ENCODE results near the gene RAD1.

The RAD1 gene

DNA sequence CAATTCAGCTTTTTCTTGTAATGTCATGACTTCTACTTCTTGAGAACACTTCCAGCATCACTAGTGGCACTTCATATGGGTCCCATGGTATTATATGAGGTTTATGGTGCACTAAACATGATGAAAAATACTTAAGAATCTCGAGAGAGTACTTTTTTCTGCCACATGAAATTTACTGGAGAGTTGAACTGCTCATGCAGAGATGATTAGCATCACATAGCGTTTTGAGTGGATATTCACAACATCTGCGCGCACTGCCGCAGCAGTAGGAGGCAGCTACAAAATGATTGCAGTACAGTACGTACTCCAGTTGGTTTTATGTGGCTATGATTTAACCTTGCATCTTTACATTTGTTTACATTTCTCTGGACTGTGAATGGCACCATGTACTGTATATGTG lies 14.7 kb downstream of the RAD1 start:
- in situ Hi-C loops (cut with HindIII; ENCODE audit: low sequenced_read_pairs), result no loop called here
- no peak overlapping the region for H3K4me3 ChIP-seq (ENCODE audit: low read depth, low read length)
- TF ChIP-seq, protein P1, sequence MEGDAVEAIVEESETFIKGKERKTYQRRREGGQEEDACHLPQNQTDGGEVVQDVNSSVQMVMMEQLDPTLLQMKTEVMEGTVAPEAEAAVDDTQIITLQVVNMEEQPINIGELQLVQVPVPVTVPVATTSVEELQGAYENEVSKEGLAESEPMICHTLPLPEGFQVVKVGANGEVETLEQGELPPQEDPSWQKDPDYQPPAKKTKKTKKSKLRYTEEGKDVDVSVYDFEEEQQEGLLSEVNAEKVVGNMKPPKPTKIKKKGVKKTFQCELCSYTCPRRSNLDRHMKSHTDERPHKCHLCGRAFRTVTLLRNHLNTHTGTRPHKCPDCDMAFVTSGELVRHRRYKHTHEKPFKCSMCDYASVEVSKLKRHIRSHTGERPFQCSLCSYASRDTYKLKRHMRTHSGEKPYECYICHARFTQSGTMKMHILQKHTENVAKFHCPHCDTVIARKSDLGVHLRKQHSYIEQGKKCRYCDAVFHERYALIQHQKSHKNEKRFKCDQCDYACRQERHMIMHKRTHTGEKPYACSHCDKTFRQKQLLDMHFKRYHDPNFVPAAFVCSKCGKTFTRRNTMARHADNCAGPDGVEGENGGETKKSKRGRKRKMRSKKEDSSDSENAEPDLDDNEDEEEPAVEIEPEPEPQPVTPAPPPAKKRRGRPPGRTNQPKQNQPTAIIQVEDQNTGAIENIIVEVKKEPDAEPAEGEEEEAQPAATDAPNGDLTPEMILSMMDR (IDR thresholded peaks at IDR 0.05; ENCODE audit: low read depth, low read length, missing control alignments), result no peak
- no peak for DNase-seq (ENCODE audit: low read depth)

DNA sequence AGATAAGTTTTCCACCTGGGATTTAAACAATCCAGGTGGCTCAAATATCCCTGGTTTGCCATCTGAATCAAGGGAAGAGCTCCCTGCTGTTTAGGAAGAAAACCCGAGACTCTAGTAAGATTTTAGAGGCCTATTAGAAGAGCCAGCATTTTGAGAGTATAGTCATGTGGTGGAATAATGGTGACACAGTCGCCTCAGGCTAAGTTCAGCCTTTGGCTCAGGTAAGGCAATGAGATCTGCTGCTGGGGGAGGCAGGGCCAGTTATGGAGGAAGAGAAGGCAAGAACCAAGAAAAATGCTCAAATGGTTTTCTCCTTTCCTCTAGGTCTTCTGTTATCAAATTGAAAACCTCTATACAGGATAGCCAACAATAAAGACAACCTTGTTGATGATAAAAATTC lies 16.2 kb downstream of the RAD1 start:
- no peak for DNase-seq (ENCODE audit: low read depth)
- in situ Hi-C loops (cut with HindIII; ENCODE audit: low sequenced_read_pairs), result loop anchor here (25.0 kb wide), 1 partner anchor 412 kb away; no protein-coding TSS in a partner anchor

DNA sequence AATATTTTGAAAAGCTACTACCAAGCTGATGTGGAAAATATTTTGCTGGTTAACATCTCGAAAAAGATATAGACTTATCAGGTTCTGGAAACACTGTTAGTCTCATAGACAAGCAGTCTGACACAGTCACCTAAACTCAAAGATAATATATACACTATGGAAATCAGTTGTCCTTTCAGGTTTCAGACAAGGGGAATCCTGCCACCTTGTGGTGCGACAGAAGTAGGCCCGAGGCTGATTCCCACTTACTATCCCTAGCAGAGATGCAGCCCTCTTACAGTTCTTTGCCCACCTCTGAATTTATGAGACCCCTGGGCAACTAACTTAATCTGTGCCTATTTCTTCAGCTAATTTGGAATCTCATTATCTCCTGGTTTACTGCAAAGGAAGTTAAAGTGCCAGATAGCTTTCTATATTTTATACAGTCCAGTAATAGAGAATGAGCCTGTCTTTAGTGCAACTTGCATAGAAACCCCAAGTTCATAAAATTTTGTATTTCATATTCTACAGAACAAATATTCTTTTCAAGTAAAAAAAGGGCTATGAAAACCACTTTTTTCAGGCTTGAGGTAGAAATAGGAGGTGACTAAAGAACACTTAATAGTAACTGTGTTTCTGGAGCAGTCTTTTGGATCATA lies 16.9 kb downstream of the RAD1 start:
- peak; percentile 65 for DNase-seq (ENCODE audit: low read depth)
- TF ChIP-seq, protein P1 (IDR thresholded peaks at IDR 0.05; ENCODE audit: low read depth, low read length, missing control alignments), result peak; percentile 91
- in situ Hi-C loops (cut with HindIII; ENCODE audit: low sequenced_read_pairs), result loop anchor here (25.0 kb wide), 1 partner anchor 411 kb away; no protein-coding TSS in a partner anchor
- no peak overlapping the region for H3K4me3 ChIP-seq (ENCODE audit: low read depth, low read length)

More for the DNA sequence above, 16.2 kb downstream of the RAD1 start:
- TF ChIP-seq, protein P1 (IDR thresholded peaks at IDR 0.05; ENCODE audit: low read depth, low read length, missing control alignments), result no peak
- H3K4me3 ChIP-seq (ENCODE audit: low read depth, low read length), result no peak overlapping the region

DNA sequence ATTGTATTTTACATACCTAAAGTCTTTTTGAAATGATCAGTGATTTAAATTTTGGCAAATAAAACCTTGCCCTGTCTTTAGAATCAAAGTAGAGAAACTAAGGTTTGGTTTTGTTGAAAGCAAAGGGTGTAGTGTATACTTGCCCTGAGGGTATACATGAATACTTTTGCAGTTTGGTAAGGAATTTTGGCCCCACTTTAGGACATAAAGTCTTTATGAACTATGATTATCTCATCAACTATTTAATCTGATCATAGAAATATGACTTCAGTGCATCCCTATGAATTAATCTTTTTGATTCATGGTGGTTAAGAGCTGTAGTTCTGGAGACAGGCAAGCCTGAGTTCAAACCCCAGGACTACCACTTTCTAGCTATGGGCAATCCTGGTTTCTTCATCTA lies 17.7 kb downstream of the RAD1 start:
- in situ Hi-C loops (cut with HindIII; ENCODE audit: low sequenced_read_pairs), result loop anchor here (25.0 kb wide), 1 partner anchor 410 kb away; no protein-coding TSS in a partner anchor
- no peak for DNase-seq (ENCODE audit: low read depth)
- TF ChIP-seq, protein P1 (IDR thresholded peaks at IDR 0.05; ENCODE audit: low read depth, low read length, missing control alignments), result no peak
- H3K4me3 ChIP-seq (ENCODE audit: low read depth, low read length), result no peak overlapping the region

DNA sequence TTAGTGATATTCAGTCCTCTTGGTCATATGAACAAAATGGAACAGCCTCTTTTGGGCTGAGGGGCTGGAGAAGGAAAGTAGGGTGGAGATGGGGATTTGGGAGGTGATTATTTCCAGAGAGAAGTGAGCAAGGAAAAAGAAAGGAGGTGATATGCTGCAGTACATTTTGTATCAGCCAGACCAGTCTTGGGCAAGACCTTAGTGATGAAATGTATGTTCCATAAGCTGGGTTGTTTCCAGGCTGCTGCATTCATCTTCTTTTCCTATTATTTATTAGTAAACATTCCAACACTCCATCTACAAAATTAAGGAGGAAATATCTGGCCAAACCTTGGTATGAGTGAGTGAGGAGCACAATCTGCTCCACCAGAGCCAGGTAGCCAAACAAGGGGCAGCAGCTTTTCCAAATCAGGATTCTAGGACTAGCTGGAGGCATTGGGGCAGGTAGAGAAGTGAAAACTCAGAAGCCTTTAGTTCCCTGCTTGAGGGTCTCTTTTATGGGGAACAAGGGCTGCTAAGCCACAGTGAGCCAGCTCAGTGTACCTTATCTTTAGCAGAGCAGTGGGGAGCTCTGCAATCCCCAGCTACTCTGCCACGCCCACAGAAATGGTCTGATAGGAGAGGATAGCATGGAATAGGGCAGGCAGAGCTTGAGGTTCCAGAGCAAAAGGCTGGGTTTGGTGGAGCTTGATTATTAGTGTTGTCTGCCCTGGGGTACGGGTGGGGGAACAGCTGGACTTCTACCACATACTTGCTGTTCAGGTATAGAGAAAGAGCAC lies 19.5 kb downstream of the RAD1 start:
- no peak for DNase-seq (ENCODE audit: low read depth)
- TF ChIP-seq, protein P1 (IDR thresholded peaks at IDR 0.05; ENCODE audit: low read depth, low read length, missing control alignments), result no peak
- no peak overlapping the region for H3K4me3 ChIP-seq (ENCODE audit: low read depth, low read length)
- in situ Hi-C loops (cut with HindIII; ENCODE audit: low sequenced_read_pairs), result loop anchor here (25.0 kb wide), 1 partner anchor 409 kb away; no protein-coding TSS in a partner anchor

DNA sequence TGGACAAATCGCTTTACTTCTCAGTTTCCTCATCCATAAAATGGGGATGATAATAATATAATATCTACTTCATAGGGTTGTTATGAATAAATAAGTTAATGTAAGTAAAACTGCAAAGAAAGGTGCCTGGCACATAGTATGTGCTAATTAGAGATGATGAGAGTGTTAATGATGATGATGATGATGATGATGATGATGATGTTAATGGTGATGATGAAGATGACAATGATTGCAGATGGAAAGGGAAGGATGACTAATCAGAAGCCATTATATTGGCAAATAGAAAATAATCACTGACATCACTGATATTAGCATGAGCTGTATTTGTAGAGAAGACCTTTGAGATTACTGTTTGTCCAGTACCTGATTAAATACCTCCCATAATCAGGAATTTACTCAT lies 20.6 kb downstream of the RAD1 start:
- DNase-seq (ENCODE audit: low read depth), result no peak
- TF ChIP-seq, protein P1 (IDR thresholded peaks at IDR 0.05; ENCODE audit: low read depth, low read length, missing control alignments), result no peak
- in situ Hi-C loops (cut with HindIII; ENCODE audit: low sequenced_read_pairs), result loop anchor here (25.0 kb wide), 1 partner anchor 407 kb away; no protein-coding TSS in a partner anchor
- no peak overlapping the region for H3K4me3 ChIP-seq (ENCODE audit: low read depth, low read length)

Data from astrocyte of the cerebellum (primary cell).